GM13976 (cell line): ENCODE results near the gene MALRD1.
"Not testable (repeated sequence)": the region's sequence is repeated elsewhere in the genome, so short reads cannot be mapped to it uniquely, and the experiment has no call there.

Source experiments
- DNase-seq: peaks from one replicate; pipeline ENCODE4 v3.0.0; 2012; ENCODE audit warnings: low spot score
- in situ Hi-C: fragments of 300-500 bp; cut with MboI; formaldehyde crosslinking; loops from one replicate; pipeline ENCODE4 v1.12.0; 2022; ENCODE audit warnings: low sequenced_read_pairs, mixed read lengths, inconsistent platforms; ENCODE audit not compliant: unreplicated experiment
- TF ChIP-seq, protein P1 (sequence below): IDR thresholded peaks from 2 replicates; pipeline ENCODE4 v1.5.1; 2012; ENCODE audit warnings: borderline replicate concordance, mild to moderate bottlenecking; ENCODE audit not compliant: insufficient read depth; ENCODE audit errors: extremely low read depth, missing control alignments, control extremely low read depth

MALRD1 gene

DNA sequence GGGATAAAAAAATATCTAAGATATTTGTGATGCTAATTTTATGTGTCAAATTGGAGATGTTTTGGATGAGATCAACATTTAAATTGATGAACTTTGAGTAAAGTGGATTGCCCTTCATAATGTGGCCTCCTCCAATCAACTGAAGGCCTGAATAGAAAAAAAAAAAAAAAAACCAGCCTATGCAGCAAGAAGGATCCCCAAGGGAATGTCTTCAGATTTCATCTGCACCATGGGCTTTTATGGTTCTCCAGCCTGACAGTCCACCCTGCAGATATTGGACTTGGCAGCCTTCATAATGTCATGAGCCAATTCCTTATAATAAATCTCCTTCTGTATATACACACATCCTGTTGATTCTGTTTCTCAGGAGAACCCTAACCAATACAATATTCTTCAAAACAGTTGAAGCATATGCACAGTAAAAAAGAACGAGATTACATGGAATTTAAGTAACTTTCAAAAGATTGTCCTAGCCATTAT, 450.7 kb downstream of the MALRD1 start:
- TF ChIP-seq, protein P1, sequence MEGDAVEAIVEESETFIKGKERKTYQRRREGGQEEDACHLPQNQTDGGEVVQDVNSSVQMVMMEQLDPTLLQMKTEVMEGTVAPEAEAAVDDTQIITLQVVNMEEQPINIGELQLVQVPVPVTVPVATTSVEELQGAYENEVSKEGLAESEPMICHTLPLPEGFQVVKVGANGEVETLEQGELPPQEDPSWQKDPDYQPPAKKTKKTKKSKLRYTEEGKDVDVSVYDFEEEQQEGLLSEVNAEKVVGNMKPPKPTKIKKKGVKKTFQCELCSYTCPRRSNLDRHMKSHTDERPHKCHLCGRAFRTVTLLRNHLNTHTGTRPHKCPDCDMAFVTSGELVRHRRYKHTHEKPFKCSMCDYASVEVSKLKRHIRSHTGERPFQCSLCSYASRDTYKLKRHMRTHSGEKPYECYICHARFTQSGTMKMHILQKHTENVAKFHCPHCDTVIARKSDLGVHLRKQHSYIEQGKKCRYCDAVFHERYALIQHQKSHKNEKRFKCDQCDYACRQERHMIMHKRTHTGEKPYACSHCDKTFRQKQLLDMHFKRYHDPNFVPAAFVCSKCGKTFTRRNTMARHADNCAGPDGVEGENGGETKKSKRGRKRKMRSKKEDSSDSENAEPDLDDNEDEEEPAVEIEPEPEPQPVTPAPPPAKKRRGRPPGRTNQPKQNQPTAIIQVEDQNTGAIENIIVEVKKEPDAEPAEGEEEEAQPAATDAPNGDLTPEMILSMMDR = no peak
- no peak for DNase-seq
- in situ Hi-C loops = no loop called here

DNA sequence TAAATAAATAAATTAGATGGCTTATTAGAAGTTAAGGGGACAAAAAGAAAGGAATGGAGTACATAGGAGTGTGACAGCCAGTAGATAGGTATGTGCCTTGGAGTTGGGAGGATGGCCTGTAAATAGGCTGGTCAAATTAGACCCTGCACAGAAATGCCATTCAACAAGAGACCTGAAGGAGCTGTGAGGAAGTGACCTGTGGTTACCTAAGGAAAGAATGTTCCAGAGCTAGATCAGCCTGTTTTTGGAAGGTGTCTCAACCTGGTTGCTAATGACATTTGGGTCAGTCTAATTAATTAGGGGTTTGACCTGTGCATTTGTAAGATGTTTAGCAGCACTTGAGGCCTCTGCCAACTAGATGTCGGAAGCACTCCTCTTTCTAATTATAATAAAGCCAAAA, 452.4 kb downstream of the MALRD1 start:
- in situ Hi-C loops = no loop called here
- no peak for DNase-seq
- TF ChIP-seq, protein P1 = no peak

DNA sequence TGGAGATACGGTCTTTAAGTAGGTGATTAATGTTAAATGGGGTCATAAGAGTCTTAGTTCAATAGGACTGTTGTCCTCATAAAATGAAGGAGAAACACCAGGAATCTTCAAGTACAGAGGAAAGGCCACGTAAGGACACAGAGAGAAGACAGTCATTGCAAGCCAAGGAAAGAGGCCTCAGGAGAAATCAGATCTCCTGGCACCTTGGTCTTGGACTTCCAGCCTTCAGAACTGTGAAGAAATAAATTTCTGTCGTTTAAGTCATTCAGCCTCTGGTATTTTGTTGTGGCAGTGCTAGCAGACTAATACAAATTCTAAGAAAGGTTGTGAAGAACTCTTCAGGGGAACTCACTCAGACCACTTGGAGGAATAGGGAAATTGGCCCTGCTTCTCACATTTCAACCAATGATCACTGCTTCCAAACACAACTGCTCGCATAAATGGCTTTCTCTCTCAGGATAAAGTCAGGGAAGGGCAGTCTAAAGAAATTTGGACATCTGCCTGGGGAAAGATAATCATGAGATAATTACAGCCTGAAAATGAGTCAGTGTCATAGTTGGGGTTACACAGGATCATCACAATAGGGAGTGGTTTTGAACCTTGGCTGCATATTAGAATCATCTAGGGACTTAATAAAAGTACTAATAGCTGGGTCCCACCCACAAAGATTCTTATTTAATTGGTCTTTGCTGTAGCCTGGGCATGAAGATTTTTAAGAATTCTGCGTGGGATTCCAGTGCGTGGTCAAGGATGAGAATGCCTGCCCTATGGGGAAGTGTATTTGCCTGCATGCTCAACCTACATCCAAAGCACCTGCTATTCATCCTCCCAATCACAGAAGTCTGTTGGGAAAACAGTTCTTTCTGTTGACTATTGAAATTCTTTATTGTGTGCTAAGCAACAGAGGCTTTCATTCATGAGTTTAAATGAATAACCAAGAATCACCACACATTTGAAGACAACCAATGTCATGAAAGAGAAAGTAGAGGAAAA, 457.0 kb downstream of the MALRD1 start:
- TF ChIP-seq, protein P1 = no peak
- in situ Hi-C loops = no loop called here
- DNase-seq = no peak

DNA sequence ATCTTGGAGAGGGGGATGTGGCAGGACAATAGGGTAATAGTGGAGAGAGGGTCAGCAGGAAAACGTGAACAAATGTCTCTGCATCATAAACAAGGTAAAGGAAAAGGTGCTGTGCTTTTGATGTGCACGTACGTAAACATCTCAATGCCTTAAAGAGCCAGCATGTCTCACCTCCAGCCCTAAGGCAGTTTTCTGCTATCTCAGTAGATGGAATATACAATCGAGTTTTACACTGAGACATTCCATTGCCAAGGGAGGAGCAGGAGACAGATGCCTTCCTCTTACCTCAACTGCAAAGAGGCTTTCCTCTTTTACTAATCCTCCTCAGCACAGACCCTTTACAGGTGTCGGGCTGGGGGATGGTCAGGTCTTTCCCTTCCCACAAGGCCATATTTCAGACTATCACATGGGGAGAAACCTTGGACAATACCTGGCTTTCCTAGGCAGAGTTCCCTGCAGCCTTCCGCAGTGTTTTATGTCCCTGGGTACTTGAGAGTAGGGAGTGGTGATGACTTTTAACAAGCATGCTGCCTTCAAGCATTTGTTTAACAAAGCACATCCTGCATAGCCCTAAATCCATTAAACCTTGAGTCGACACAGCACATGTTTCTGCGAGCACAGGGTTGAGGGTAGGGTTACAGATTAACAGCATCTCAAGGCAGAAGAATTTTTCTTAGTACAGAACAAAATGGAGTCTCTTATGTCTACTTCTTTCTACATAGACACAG, 461.6 kb downstream of the MALRD1 start:
- in situ Hi-C loops, DNase-seq: not testable (repeated sequence)

DNA sequence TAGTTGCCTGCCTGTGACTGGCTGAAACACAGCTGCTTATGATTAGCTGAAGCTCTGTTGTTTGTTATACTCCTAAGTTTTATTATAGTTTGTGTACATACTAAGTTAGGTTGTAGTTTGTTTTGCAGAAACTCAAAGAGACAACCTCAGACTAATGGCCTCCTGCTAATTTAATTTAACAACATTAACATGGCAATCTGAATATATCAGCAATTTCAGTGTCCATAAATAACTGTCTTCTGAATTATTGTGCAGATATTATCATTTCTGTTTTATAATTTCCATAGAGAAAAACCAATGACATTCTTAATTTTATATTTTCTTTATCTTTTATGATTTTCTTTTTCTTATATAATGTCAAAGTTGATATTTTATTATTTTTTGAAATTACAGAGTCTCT, 469.5 kb downstream of the MALRD1 start:
- in situ Hi-C loops = no loop called here
- TF ChIP-seq, protein P1 = no peak

DNA sequence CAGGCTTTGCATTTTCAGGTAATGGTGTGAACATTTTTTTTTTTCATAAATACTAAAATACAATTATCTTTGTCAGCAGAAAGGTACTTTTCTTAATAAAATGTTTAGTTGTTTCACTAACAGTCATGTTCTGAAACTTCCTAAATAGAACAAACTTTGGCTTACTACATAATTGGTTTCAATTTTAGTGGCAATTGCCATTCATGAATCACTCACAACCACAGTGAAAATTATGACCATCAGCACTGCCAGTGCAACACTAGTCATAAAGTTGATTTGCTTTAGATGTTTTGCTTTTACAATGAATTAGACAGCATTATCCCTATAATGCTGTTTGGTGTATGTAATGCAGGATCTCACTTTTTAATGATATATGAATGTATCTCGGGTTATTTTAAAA, 470.0 kb downstream of the MALRD1 start:
- in situ Hi-C loops = no loop called here
- no peak for DNase-seq
- TF ChIP-seq, protein P1 = no peak

More for the DNA sequence above, 469.5 kb downstream of the MALRD1 start:
- DNase-seq = no peak

DNA sequence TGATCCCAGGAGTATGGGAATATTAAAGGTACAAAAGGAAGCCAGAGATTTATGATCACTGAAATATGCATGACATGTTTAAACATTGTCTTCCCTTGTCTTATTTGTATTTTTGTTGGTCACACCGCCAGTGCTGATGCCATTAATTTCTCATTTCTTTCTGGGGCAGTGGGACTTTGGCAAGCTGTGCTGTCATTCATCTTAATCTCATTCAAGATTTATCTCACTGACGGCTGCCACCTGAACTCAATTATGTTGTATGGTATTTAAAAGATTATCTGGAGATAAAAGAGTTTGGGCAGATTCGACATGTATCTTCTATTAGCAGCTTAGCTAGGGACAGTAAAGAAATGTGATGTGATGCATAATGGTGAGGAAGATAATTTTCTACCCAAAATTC, 482.7 kb downstream of the MALRD1 start:
- in situ Hi-C loops = no loop called here
- TF ChIP-seq, protein P1 = no peak
- DNase-seq = no peak
